CD1c-positive myeloid dendritic cell (primary cell): ENCODE data around the gene JDP2.
"Not testable (repeated sequence)": the region's sequence is repeated elsewhere in the genome, so short reads cannot be mapped to it uniquely, and the experiment has no call there.

ENCODE experiments used
- DNase-seq: peaks from one replicate; pipeline ENCODE4 v3.0.0-alpha.2; 2016; ENCODE audit errors: extremely low spot score

JDP2 gene

DNA sequence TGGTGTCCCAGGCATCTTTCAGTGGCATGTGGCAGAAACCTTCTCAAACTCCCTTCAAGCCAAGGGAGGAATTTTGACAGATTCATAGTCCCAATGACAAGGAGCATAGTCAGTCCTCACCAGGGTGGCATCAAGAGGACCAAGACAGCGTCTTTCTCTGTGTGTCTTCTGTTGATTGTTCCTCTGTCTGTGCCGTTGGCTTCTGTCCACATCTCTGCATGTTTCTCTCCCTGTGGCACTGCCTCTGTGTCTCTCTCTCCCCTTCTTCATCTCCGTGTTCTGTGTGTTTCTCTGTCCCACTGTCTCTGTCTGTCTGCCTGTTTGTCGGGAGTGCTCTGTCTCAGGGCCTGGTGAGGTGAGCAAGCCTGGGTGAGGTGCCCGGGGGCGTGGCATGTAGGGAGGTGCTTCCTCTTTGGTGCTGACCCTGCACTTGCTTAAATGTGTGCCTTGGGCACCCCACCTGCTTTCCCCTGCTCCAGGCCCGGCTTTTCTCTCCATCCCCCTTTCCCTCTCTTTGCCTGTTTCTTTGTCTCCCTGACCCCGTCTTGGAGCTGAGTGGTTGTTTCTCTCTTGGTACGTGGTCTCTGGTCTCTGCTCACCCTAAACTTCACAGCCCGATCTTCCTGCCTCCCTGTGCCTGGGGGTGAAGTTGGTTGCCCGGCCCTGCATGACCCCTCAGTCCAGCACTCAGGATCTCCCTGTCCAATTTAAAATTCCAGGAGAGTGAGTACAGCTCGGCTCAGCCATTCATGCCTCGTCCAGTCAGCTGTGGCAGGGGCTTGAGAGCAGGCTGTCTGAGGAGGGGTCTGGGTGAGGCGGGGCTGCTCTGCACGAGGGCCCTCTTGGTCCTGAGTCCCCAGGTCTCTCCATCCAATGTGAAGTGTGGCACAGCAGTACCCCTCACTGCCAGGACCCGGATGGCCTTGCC lies 28.5 kb downstream of the JDP2 start:
- no peak for DNase-seq

DNA sequence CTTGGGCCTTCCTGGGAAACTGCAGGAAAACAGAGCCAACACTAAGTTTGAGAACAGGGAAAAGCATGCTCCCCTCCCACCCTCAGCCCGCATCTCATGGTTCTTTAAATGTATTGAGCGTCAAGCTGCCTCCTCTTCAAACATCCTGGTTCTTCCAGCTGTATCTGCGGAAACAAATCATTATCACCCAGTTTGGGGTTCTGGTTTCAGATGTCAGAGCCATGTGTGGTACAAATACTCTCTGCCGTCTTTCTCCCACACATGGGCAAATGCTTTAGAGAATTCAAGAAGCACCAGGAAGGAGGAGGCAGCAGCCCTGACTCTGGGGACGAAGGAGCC lies 29.1 kb downstream of the JDP2 start:
- no peak for DNase-seq

DNA sequence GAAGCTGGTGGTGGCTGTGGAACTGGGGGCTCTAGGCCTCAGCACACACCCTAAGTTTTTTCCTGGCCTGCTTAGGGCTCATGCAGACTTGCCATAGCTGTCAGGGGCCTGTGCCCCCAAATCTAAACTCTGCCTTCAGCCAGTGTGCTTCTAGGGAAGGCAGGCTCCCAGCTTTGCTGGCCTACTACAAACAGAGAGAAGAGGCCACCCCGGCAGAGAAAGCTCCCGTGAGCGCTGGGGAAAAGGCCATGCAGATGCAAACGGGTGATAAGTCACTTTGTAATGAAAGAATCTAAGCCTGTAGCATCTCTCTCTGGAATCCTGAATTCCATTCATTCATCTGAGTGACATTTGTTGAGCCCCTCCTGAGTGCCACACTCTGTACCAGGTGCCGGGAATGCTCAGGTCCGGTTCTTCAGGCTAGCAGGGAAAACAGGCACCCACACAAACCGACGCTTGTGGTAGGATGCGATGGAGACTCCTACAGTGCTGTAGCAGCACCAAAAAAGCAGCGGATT lies 29.9 kb downstream of the JDP2 start:
- DNase-seq: no peak

DNA sequence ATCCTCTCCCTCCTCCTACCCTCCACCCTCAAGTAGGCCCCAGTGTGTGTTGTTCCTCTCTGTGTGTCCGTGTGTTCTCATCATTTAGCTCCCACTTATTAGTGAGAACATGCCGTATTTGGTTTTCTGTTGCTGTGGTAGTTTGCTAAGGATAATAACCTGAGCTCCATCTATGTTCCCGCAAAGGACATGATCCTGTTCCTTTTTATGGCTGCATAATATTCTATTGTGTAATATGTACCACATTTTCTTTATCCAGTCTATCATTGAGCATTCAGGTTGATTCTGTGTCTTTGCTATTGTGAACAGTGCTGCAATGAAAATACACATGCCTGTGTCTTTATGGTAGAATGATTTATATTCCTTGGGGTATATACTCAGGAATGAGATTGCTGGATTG lies 30.5 kb downstream of the JDP2 start:
- no peak for DNase-seq

DNA sequence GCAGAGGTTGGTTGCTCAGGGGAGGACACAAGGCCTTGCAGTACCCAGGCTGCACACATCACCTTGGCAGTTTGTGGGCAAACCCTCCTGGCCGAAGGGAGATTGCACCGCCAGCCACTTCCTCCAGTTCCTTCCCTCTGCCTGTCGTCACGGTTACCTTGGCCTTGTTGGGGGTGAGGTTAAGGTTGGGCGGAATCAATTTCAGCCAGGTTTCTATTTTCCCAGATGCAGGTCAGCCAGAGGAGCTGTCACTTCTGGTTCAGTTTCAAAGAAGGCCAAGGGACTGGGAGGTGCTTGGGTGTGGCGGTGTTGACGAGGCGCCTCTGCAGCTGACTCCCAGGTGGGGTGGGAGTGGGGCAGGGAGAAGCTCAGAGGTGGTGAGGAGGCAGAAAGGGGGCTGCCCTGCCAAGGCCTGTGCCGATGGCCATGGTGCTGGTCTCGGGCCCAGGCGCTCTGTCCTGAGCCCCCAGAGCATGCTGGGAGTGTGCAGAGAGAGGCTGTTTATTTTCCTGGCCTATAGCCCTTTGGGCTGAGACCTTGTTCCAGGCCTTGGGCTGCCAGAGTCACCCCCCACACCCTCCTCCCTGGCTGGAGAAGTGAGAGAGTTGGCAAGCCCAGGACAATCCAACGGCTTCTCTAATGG lies 31.4 kb downstream of the JDP2 start:
- DNase-seq: no peak

DNA sequence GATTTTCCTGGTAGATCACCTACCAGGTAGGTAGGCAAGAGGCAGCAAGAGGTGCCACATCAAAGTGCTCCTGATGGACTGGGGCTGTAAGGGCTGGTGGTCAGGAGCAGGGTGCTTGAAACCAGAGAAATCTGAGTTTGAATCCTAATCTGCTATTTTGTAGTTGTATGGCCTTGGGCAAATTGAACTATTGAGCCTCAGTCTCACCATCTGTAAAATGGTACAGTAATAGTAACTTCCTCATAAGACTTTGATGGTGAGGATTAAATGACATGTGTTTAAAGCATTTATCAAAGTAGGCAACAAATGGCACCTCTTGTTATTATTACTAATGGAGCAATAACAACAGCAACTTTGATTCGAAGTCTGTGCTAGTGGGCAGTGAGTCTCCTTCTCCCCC lies 32.0 kb downstream of the JDP2 start:
- DNase-seq: no peak

DNA sequence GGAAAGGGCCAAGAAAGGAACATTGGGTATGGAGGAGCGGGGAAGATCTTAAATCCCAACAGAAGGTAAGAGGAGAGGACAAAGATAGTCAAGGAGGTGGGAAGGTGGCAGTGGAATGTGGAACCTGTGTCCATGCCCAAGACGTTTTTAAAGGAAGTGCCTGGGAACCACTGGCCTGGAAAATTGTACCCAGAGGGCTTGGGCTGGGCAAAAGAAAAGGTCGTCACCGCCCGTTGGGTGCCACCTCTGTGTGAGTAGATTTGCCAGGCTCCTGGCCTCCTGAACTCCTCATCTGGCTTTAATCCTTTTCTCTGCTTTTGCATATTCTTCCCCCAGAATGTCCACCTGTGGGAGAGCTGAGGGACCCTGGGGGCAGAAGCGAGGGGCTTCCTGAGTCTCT lies 32.6 kb downstream of the JDP2 start:
- no peak for DNase-seq

DNA sequence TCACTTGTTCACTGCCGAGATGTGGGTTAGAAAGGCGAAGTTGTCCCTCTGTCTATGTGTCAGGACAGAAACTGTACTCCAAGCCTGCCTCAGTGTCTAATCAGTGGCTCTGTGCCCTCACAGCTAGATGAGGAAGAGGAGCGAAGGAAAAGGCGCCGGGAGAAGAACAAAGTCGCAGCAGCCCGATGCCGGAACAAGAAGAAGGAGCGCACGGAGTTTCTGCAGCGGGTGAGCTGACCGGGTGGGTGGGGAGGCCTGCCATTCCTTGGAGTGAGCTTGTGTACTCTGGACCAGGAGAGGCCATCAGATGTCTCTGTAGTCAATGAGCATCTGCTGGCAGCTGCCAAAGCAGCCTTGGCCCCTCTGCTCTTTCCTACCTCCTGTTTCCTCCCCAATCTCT lies 33.5 kb downstream of the JDP2 start:
- no peak for DNase-seq

DNA sequence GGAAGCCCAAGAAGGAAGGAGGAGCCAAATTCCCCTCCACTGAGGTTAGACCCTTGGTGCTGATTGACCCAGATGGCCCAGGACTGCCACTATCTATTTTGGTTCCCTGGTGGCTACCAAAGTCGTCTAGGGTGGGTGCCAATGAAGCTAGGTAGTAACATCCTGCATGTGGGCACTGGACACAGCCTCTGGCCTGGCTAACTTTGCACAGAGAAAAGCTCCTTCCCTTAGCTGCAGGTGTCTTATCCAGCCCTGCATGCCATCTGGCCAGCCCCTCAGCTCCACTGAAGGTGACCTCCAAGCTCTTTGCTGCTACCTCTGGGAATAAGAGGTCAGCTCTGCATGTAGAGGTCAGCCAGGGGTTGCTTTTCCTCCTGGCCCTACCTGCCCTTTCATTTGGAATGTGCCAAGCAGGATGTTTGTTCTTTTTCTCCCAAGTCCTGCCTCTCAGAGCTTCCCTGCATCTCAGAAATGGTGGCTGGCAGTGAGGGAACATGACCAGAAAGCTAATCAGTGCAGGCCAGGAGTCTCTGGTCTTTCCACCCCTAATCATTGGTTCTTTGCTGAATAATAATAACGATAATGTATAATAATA lies 34.0 kb downstream of the JDP2 start:
- no peak for DNase-seq

DNA sequence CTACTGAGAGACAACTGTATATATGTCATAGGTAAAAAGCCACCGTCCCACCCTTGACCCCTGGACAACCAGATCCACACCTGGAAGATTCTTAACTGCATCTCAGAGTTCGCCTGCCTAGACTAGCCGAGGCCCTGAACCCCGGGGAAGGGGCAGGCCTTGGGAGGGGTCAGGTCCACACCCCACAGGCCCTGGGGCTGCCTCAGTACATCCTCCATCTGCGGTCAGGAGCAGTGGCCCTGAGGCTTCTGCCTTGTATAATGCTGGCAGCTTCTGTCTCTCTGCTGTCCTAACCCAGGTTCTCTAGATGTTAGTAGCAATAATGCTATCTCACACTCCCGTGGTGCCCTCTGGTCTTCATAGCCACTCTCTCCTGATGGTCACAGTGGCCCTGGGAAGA lies 36.8 kb downstream of the JDP2 start:
- DNase-seq: no peak

DNA sequence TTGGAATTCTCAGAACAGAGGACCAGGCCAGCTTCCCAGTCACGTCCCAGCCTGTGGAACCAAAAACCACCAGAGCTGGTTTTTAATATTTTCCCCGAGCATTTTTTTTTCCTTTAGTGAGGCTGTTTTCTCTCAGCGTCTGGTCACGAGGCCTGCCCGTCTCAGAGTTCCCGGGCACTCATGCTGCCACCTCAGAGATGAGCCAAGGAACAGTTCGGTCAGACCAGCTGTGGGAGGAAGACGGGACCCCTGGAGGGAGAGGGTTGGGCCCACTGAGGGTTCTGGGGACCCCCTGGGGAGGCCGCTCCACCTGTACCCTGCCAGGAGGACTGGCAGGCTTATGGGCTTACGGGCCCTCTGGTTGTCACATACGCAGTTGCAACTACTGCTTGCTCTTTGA lies 39.9 kb downstream of the JDP2 start:
- DNase-seq: no peak

DNA sequence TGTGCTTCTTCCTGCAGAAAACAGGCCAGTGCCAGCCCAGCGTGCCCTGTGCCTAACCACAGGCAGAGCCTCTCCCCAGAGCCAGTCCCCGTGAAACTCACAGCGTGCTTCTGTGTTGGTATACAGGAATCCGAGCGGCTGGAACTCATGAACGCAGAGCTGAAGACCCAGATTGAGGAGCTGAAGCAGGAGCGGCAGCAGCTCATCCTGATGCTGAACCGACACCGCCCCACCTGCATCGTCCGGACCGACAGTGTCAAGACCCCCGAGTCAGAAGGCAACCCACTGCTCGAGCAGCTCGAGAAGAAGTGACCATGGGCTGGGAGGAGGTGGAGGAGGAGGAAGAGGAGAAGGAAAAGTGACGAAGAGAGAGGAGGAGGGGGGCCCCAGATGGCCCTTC lies 41.3 kb downstream of the JDP2 start:
- no peak for DNase-seq

DNA sequence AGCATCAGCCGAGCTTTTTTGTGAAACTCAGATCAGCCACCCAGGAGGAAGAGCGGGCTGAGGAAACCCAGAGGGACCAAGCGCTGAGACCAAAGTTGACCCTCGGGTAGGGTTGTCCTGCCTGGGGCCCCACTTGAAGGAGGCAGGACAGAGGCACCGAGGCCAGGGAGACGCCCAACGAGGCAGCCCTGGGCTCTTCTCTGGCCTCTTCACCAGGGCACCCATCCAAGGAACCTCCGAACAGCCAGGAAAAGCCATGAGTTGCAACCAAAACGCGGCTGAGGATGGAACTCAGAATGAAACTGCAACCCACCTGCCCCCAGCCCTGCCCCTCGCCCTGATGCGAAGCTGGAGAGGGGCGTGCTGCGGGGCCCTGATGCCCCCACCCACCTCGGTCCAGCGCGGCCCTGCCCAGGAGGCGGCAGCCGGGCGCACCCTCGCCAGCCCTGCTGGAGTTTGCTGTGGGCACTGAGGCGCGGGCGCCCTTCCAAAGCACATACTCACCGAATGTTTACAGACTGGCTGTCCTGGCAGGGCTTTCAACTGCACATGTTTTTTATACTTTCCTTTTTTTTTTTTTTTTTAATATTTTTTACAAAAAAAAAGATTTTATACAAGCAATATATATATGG lies 41.9 kb downstream of the JDP2 start:
- no peak for DNase-seq

DNA sequence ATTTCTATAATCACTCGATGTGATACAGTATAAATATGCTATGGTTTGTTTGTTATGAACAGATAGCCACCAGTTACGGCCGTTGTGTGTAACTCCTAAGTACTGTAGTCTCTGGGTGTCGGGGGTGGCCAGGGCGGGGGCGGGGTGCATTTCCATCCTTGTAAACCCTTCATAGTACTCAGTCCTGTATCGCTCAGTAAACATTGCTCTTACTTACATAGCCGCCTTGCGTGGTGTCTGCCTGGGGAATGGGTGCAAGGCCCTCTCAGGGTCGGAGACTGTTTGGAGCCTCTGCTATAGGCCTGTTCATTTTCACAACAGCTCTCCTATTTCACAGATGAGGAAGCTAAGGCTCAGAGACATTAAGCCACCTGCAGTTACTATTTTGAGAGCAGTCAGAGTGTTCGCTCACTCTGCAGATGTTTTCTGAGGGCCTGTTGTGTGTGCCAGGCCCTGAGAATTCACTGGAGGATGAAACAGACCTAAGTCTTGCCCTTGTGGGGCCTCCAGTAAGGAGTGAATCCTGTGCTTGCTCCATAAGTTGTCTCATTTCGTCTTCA lies 42.5 kb downstream of the JDP2 start:
- DNase-seq: no peak

DNA sequence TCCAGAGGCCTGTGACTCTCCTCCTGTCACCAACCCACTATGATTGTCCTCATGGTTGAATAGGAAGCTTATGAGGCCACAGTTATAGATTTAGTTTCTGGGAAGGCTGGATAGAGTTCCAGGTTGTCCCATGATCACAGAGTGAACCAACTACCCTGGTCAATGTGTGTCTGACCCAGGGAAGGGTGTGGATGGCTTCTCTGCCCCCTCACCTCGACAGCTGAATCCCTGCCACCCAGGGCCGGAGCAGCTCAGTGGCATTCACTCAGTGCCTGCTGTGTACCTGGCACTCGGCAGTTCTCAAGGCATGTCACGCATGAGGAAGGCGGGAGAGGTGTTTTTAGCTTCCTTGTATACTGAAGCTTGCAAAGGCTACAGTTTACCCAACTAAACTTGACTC lies 43.2 kb downstream of the JDP2 start:
- no peak for DNase-seq

DNA sequence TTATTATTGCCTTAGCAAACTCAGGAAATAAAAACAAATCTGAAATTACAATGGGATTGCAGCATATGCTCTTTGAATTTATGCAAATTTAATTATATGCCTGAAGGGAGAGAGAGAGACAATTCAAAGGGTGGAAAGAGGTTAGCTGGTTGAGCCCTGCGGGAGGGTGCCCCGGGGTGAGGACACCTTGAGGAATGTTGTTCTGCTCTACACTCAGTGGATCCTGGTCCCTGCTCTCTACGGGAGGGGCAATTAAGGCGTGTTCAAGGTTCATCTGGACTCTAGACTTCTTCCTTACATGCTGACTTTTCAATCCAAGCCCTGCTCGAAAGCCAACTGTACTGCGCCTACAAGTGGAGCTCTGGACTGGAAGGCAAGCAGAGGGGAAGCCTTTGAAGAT lies 46.3 kb downstream of the JDP2 start:
- not testable (repeated sequence) for DNase-seq

DNA sequence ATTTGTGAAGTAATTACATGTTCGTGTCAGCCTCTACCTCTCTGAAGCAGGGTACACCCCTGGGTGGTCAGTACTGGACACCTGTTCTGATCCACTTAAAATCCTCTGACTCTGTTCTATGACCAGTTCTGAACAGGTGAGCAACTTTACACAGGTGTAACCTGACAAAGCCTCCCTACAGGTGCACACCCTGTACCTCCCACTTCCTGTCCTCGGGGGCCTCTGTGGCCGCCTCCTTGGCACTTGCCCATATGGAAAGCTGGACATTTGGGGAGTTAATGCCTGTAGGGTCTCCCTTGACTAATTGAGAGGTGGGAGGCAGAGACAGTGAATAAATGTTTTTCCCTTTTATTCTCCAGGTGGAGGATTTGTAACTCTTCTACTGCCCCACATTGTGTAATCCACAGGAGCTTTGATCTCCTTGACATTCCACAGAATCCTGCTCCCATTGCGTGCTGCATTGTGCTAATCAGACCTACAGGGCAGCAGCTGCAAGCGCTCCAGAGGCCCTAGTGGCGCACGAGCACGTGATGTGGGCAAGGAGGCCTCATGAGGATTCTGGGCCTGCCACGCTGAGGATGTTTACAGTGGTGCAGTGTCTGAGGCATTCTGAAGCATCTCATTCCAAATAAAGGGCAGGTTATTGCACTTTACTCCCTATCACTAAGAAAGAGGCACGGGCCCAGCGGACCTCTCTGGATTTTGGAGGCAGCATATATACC lies 48.6 kb downstream of the JDP2 start:
- no peak for DNase-seq

DNA sequence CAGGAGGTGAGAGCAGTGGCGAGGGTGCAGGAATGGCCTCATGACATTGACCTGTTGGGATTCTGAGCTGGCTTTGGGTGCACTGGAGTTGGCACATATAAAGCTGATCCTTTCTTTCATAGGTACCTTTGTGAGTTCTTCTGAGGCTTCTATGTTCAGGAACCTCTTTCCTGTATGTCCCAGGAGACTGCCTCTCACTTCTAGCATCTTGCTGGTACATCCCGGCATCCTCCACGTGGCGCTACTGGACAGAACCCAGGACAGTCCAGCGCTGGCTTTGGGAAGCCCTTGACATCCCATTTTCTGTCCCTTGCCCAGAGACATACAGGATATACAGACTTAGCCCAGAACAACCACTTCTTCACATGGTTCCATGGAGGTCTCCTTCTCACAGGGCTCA lies 50.1 kb downstream of the JDP2 start:
- no peak for DNase-seq

DNA sequence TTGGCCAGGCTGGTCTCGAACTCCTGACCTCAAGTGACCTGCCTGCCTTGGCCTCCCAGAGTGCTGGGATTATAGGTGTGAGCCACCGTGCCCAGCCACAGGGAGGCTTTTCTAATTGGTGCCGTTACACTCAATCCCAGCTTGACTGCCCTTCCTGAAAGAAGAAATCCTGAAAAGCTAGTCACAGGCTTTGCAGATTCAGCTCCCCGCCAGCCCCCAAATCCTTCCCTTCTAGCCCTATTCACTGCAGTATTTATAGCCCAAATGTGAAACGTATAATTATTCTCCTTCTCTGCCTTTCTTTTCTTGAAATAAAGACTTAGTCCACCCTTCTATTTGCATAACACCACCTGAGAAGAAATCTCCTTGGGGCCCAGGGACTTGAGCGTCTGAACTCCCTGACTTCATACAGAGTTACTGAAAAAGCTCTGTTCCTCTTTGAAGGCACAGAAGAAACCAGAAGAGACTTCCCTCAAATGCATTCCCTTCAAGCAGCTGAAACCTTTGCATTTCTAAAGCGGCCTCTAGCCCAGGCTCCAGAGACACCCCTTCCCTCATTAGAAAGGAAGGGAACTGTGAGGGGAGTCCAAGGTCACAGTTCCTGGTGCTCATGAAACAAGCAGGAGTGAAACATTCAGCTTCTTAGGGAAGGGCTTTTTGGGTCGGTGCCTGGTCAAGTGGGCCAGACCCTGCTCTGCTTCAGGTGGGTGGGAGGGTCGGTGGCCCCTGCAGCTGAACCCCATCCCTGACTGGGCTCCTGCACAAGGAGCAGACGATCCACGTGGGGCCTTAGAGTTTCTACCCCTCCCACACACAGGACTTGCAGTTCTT lies 52.2 kb downstream of the JDP2 start:
- DNase-seq: peak; percentile 39

DNA sequence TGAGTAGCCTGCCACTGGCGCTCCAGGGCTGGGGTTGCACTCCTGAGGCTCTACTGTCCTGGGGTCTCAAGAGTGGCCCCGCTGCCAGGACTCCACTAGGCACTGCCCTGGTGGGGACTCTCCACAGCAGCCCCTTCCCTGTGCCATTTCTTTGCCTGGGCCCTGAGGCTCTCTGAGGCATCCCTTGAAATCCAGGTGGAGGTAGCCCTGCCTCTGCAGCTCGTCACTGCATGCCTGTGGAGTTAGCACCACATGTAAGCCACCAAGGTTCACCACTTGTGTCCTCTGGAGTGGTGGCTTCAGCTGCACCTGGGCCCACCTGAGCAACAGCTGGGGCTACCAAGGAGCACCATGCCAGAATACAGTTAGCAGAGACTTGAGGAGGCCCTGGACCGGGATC lies 54.5 kb downstream of the JDP2 start:
- no peak for DNase-seq
